Esophagus squamous epithelium (tissue), 4 donors: ENCODE data around the gene C1QTNF1.

ENCODE experiments used
- CTCF ChIP-seq, 6 experiments: fragments of 450-650 bp in 4 of 6; fragments of 200-600 bp in 2 of 6; sonication (generic) in 2 of 6; IDR thresholded peaks; one replicate each; pipeline ENCODE4 v1.5.1; 2016 to 2019; ENCODE audit warnings: antibody characterized with exemption in 6 of 6, mild to moderate bottlenecking in 4 of 6, moderate library complexity in 4 of 6
- POLR2A ChIP-seq, 4 donors: fragments of 450-650 bp; IDR thresholded peaks; one replicate each; pipeline ENCODE4 v1.6.1; 2017; ENCODE audit warnings: antibody characterized with exemption in 4 of 4, mild to moderate bottlenecking in 4 of 4, moderate library complexity in 3 of 4

- TF ChIP-seq CTCF (IDR thresholded peaks at IDR 0.05) (no peak), POLR2A (IDR thresholded peaks at IDR 0.05) (no peak)
Observed at GRCh38 chr17:79020631-79021301, 3.2 kb upstream of the C1QTNF1 start.
